SIG-M5 treated with dmso at 0.1 percent for 504 hours (cell line): ENCODE data around the gene NNAT.

Source experiments
- DNase-seq: peaks from one replicate; lab custom pipeline; 2025; ENCODE audit not compliant: unreplicated experiment; lab: John Stamatoyannopoulos, UW

Gene NNAT

GRCh38 chr20:37523911-37524700, 3.1 kb downstream of the NNAT start:
- DNase-seq = no peak

DNA sequence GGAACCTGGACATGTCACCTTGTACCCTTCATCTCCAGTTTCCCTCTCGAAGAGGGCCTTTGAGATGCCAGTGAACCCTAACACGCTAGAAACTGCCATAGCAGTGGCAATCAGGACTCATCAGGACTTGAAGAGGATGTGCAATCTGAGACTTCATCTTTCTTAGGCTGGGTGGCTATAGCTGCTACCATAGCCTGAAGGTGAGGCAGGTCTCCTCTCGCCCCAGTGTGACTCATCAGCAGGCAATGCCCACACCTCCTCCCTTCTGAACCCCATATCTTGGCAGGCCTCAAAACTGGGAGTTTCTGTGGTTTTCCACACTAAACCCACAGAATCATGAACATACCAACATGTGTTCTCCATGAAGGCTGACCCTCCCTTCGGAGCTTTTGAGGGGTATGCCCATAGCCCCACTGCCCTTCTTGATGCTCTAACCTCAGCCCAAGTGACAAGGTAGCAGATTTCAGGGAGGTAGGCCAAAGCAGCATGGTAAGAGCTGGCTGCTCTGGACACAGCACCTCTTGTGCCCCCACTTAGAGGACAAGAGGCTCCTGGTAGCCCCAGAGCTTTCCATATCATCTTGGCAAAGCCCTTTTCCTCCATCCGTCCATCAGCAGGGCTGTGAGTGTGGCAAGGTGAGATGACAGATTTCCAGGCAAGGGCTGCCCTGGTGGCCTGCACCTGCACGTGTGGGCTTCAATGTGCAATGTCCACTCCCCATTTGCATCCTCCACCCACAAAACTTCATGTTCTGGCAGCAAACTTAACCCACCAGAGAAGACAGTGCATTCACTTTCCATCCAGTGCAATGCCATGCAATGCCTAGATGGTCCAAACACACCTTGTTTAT, 4.0 kb downstream of the NNAT start:
- DNase-seq = no peak

DNA sequence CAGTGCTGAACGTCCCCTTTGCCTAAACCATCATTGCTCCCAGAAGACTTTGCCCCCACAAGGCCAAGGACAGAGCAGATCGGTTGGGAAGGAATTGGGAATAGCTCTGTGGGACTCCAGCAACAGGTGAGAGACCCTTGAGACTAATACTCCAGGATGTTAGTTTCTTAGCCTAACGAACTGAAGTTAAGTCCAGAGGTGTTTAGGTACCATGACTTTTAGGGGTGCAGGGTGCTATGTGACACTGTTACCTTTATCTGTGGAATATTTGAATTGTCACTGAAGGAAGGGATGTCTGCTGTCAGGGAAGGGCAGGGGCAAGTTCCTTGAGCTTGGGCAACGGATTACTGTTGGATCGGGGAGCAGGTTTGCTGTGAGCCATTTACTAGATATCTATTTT, 4.8 kb downstream of the NNAT start:
- no peak for DNase-seq

- DNase-seq = peak; percentile 31
Measured at GRCh38 chr20:37526238-37526838, 5.3 kb downstream of the NNAT start.

DNA sequence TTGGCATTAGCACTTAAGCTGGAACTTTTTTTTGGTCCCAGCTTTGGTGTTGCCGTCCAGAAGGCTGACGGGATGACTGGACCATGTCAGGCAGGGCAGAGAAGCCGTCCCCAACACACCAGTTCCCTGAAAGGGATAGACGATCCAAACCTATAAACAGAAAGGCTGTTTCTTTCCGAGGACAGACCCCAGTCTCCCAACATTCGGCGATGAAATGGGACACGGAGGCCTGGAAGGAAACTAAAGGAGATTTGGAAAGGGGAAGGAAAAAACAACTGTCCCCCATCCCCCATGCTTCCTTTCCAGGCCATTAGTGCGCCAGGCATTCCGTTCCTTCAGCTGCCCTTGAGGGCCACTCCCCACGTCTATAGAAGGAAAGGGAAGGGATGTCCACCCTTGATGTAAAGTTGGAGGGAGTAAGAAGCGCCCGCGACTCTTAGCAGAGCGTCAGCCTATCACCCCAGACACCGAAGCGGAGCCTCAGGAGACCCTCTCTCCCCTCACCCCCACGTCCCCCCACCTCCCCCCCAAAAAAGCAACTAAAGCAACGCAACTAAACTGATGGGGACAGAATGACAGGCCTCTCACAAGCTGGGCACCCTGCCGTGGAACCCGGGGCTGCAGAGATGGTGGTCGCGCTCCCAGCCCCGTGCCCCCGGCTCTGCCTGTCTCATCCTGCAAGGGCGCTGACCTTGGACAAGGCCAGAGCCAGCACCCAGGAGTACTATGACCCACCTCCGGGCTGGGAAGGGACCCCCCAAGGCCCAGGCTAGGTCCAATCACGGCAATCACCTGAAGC, 6.0 kb downstream of the NNAT start:
- peak; percentile 45 for DNase-seq

- DNase-seq = peak; percentile 85
Measured at GRCh38 chr20:37527638-37528445, 6.8 kb downstream of the NNAT start, which contains the start of gene BLCAP. BLCAP (minus strand) TSS chr20:37527876; CDS start chr20:37519174, 8,702 bp downstream.

- no peak for DNase-seq
Measured at GRCh38 chr20:37528446-37529213, 7.6 kb downstream of the NNAT start.

GRCh38 chr20:37529214-37529967, 8.3 kb downstream of the NNAT start:
- DNase-seq = peak; percentile 12

- DNase-seq = no peak
Measured at GRCh38 chr20:37529968-37530600, 9.0 kb downstream of the NNAT start.

- DNase-seq = no peak
Measured at GRCh38 chr20:37530696-37531095, 9.6 kb downstream of the NNAT start.

DNA sequence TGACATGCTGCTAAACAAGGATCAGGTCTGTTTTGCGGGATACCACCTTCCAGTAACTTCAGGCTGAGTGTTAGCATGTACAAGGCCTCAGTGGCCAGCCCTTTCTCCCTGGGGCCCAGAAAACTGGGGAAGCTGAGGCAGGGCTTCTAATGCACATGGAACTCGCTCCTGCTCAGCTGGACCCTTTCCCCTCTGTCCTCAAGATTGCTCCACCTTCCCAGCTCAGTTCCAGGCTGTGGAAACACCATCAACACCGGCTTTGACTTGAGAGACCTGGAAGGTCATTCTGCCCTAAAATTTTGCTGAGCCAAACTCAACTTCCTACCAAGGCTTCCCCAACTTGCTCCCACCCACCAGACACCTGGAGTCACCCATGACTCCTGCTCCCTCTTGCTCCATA, 10.8 kb downstream of the NNAT start:
- no peak for DNase-seq

GRCh38 chr20:37533154-37533715, 12.2 kb downstream of the NNAT start:
- no peak for DNase-seq

DNA sequence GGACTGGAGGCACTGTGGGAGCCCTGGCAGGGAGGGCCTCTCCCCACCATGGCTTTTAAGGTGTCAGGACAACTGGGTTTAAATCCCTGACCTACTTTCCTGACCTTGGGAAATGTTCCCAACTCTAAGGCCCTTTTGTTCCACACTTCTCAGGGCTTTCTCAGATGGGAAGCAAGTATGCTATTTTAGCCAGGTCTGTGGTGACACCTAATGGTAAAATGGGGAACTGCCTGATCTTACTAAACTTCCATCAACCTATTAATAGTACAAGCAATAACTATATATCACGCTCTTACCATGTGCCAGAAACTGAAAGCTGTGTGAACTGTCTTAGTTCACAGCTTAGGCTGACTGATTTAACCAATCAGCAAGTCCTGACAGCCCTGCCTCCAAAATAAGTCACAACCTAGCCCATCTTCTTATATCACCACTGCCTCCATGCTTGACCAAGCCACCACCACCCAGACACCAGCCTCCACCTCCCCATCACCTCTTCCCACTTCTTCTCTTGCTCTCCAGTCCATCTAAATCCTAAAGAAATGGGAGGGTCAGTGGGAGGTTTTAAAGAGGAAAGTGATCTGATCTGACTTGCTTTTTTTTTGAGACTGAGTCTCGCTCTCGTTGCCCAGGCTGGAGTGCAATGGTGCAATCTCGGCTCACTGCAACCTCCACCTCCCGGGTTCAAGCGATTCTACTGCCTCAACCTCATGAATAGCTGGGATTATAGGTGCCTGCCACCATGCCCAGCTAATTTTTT, 13.5 kb downstream of the NNAT start:
- peak; percentile 86 for DNase-seq

DNA sequence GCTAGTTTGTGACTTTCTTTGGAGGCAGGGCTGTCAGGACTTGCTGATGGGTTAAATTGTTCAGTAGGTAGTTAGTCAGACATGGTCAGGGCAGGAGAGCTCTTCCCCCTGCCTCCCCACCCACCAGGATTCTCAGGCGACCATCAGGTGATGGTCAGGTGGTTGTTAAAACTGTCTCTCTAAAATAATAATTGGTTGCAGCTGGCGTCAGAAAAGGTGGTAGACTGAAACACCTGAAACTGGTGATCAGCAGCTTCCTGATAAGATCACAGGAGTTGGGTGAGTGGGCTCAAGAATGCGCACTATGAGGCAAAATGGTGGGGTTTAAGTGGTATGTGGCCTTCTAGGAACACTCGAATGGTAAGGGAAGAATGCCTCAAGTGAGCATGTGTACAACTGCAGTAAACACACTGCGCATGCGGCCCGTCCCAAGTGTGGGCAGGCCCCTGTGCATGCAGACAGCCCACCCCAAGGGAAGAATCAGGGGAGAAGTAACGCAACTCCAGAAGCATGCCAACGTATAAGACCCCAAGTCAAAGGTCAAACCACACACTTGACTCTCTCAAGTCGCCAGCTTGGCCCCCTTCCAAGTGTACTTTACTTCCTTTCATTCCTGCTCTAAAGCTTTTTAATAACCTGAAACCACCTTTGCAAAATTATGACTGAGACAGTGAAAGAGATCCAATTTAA, 14.5 kb downstream of the NNAT start:
- DNase-seq = no peak

DNA sequence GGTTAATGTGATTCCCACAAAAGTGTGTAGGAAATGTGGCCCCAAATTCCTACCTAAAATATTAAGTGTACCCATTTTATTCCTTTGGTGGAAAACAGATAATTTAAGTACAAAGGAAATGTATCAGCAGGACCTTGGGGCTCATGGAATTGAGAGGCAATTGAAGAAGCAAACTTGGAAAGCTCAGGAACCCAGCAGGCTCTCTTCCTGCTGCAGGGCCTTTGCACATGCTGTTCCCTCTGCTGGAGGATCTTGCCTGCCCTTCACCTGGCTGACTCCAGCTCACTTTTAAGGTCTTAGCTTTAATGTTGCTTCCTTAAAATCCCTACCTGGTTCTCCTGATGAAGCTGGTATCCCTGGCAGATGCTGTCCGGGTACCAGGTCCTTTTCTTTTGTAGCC, 16.5 kb downstream of the NNAT start:
- DNase-seq = no peak

- DNase-seq = peak; percentile 79
Measured at GRCh38 chr20:37538003-37538402, 17.0 kb downstream of the NNAT start.
